Mesendoderm (in vitro differentiated cells): ENCODE data around the gene ARFGAP3.

Experiments used
- DNase-seq: peaks from one replicate; pipeline ENCODE4 v3.0.0; 2013
- H2AK5ac ChIP-seq: 2 replicates; pipeline ENCODE4 v1.6.1; 2013; ENCODE audit warnings: low read length, inconsistent platforms
- H2BK120ac ChIP-seq: 2 replicates; pipeline ENCODE4 v1.6.1; 2013; ENCODE audit warnings: low read depth, mild to moderate bottlenecking, low read length, moderate library complexity, mixed read lengths
- H2BK15ac ChIP-seq: replicated peaks from 2 replicates; pipeline ENCODE4 v1.6.1; 2013; ENCODE audit warnings: low read depth, mild to moderate bottlenecking, moderate library complexity
- H2BK5ac ChIP-seq: 2 replicates; pipeline ENCODE4 v1.6.1; 2013; ENCODE audit warnings: low read length, inconsistent platforms
- H3K18ac ChIP-seq: 2 replicates; pipeline ENCODE4 v1.6.1; 2013; ENCODE audit warnings: mild to moderate bottlenecking, low read length, mixed read lengths
- H3K23ac ChIP-seq: one replicate; pipeline ENCODE4 v1.6.1; 2013; ENCODE audit warnings: low read length
- H3K27ac ChIP-seq: 2 replicates; pipeline ENCODE4 v1.5.1; 2013; ENCODE audit warnings: low read depth, mild to moderate bottlenecking, inconsistent platforms, low read length, moderate library complexity
- H3K27me3 ChIP-seq: 2 replicates; pipeline ENCODE4 v1.6.1; 2013; ENCODE audit warnings: low read length, control low read depth, mild to moderate bottlenecking, inconsistent platforms; ENCODE audit not compliant: insufficient read depth, poor library complexity
- H3K36me3 ChIP-seq: 2 replicates; pipeline ENCODE4 v1.6.1; 2013; ENCODE audit warnings: low read length, inconsistent platforms; ENCODE audit not compliant: control insufficient read depth, insufficient read depth
- H3K4ac ChIP-seq: one replicate; pipeline ENCODE4 v1.6.1; 2013; ENCODE audit warnings: low read depth, mild to moderate bottlenecking, low read length, moderate library complexity
- H3K4me1 ChIP-seq: 2 replicates; pipeline ENCODE4 v1.6.1; 2013; ENCODE audit warnings: low read depth, low read length, inconsistent platforms; ENCODE audit not compliant: control insufficient read depth
- H3K4me2 ChIP-seq: 2 replicates; pipeline ENCODE4 v1.6.1; 2013; ENCODE audit warnings: low read length
- H3K4me3 ChIP-seq: 2 replicates; pipeline ENCODE4 v1.5.1; 2013; ENCODE audit warnings: mild to moderate bottlenecking, low read length
- H3K56ac ChIP-seq: one replicate; pipeline ENCODE4 v1.6.1; 2013; ENCODE audit warnings: low read length
- H3K79me1 ChIP-seq: 2 replicates; pipeline ENCODE4 v1.6.1; 2013; ENCODE audit warnings: low read length, inconsistent platforms
- H3K79me2 ChIP-seq: 2 replicates; pipeline ENCODE4 v1.6.1; 2013; ENCODE audit warnings: mild to moderate bottlenecking, low read length; ENCODE audit not compliant: control insufficient read depth, insufficient read depth
- H3K9ac ChIP-seq: 2 replicates; pipeline ENCODE4 v1.6.1; 2013; ENCODE audit warnings: low read length, inconsistent platforms
- H4K5ac ChIP-seq: one replicate; pipeline ENCODE4 v1.6.1; 2013; ENCODE audit warnings: low read length
- H4K8ac ChIP-seq: one replicate; pipeline ENCODE4 v1.6.1; 2013; ENCODE audit warnings: low read depth, mild to moderate bottlenecking, control low read depth, low read length, moderate library complexity
- WGBS: extraction: QIAGEN DNeasy Blood & Tissue Kit; methylation state at CpG from one replicate; pipeline ENCODE4 v1.1.7; 2013; ENCODE audit warnings: low lambda C conversion rate, missing lambda C conversion rate; ENCODE audit not compliant: insufficient coverage; ENCODE audit errors: extremely low coverage; 5-methylcytosine and 5-hydroxymethylcytosine counted together

ARFGAP3 gene

GRCh38 chr22:42814616-42815015 is 42.5 kb downstream of the ARFGAP3 start:
- Histone ChIP-seq H3K4ac (no peak overlapping the region), H4K5ac (no peak overlapping the region), H3K4me1 (no peaks in the 10 kb centered on the region), H3K27ac (no peak overlapping the region), H3K79me1 (no peaks in the 10 kb centered on the region), H3K9ac (no peak overlapping the region), H2BK15ac (no peak overlapping the region), H3K23ac (no peak overlapping the region), H3K4me3 (no peak overlapping the region), H3K4me2 (no peak overlapping the region), H3K27me3 (no peaks in the 10 kb centered on the region), H3K79me2 (no peaks in the 10 kb centered on the region), H3K56ac (no peak overlapping the region), H2BK120ac (no peak overlapping the region), H4K8ac (no peak overlapping the region), H3K18ac (no peak overlapping the region), H3K36me3 (no peaks in the 10 kb centered on the region), H2AK5ac (no peak overlapping the region), H2BK5ac (no peak overlapping the region)
- no peak for DNase-seq
- no CpG with 5 or more reads among the region's 2 CpGs for WGBS

GRCh38 chr22:42814215-42814614 is 42.9 kb downstream of the ARFGAP3 start:
- H3K56ac ChIP-seq: no peak overlapping the region
- H3K18ac ChIP-seq: no peak overlapping the region
- no peaks in the 10 kb centered on the region for H3K36me3 ChIP-seq
- WGBS: no CpG with 5 or more reads among the region's 2 CpGs
- H2AK5ac ChIP-seq: no peak overlapping the region
- no peaks in the 10 kb centered on the region for H3K4me1 ChIP-seq
- H2BK15ac ChIP-seq: no peak overlapping the region
- no peaks in the 10 kb centered on the region for H3K79me2 ChIP-seq
- no peaks in the 10 kb centered on the region for H3K27me3 ChIP-seq
- no peak overlapping the region for H3K27ac ChIP-seq
- no peak for DNase-seq
- H3K4me2 ChIP-seq: no peak overlapping the region
- H3K23ac ChIP-seq: no peak overlapping the region
- H2BK5ac ChIP-seq: no peak overlapping the region
- H4K8ac ChIP-seq: no peak overlapping the region
- no peak overlapping the region for H2BK120ac ChIP-seq
- no peak overlapping the region for H3K4ac ChIP-seq
- no peaks in the 10 kb centered on the region for H3K79me1 ChIP-seq
- H3K9ac ChIP-seq: no peak overlapping the region
- no peak overlapping the region for H3K4me3 ChIP-seq
- H4K5ac ChIP-seq: no peak overlapping the region

GRCh38 chr22:42813501-42813900 is 43.6 kb downstream of the ARFGAP3 start:
- Histone ChIP-seq H3K4me1 (no peaks in the 10 kb centered on the region), H3K79me1 (no peaks in the 10 kb centered on the region), H3K4me3 (no peak overlapping the region), H3K4ac (no peak overlapping the region), H3K18ac (no peak overlapping the region), H3K4me2 (no peak overlapping the region), H3K23ac (no peak overlapping the region), H3K27ac (no peak overlapping the region), H2BK5ac (no peak overlapping the region), H3K36me3 (no peaks in the 10 kb centered on the region), H2AK5ac (no peak overlapping the region), H2BK15ac (no peak overlapping the region), H2BK120ac (no peak overlapping the region), H3K27me3 (no peaks in the 10 kb centered on the region), H4K5ac (no peak overlapping the region), H3K9ac (no peak overlapping the region), H4K8ac (no peak overlapping the region), H3K56ac (no peak overlapping the region), H3K79me2 (no peaks in the 10 kb centered on the region)
- DNase-seq: no peak
- WGBS: no CpG with 5 or more reads among the region's 7 CpGs

GRCh38 chr22:42811459-42811858 is 45.6 kb downstream of the ARFGAP3 start:
- Histone ChIP-seq H3K79me2 (no peaks in the 10 kb centered on the region), H3K27ac (no peak overlapping the region), H3K18ac (no peak overlapping the region), H3K23ac (no peak overlapping the region), H4K5ac (no peak overlapping the region), H3K4me2 (no peak overlapping the region), H3K36me3 (peaks cover under 1% of the 10 kb centered on the region), H2BK5ac (no peak overlapping the region), H2BK120ac (no peak overlapping the region), H2AK5ac (no peak overlapping the region), H3K4me3 (no peak overlapping the region), H3K9ac (no peak overlapping the region), H4K8ac (no peak overlapping the region), H3K4me1 (no peaks in the 10 kb centered on the region), H3K27me3 (no peaks in the 10 kb centered on the region), H2BK15ac (no peak overlapping the region), H3K56ac (no peak overlapping the region), H3K4ac (no peak overlapping the region), H3K79me1 (no peaks in the 10 kb centered on the region)
- no CpG with 5 or more reads among the region's 2 CpGs for WGBS
- no peak for DNase-seq

GRCh38 chr22:42808521-42808920 is 48.6 kb downstream of the ARFGAP3 start:
- Histone ChIP-seq H2AK5ac (no peak overlapping the region), H4K5ac (no peak overlapping the region), H3K27ac (no peak overlapping the region), H2BK15ac (no peak overlapping the region), H2BK120ac (no peak overlapping the region), H3K56ac (no peak overlapping the region), H3K4ac (no peak overlapping the region), H3K4me2 (no peak overlapping the region), H3K9ac (no peak overlapping the region), H3K4me3 (no peak overlapping the region), H2BK5ac (no peak overlapping the region), H3K36me3 (peaks cover 2% of the 10 kb centered on the region), H3K23ac (no peak overlapping the region), H3K79me2 (no peaks in the 10 kb centered on the region), H3K18ac (no peak overlapping the region), H3K4me1 (no peaks in the 10 kb centered on the region), H4K8ac (no peak overlapping the region), H3K27me3 (no peaks in the 10 kb centered on the region), H3K79me1 (no peaks in the 10 kb centered on the region)
- DNase-seq: no peak
- no CpG with 5 or more reads among the region's 3 CpGs for WGBS

GRCh38 chr22:42807185-42807584 is 49.9 kb downstream of the ARFGAP3 start:
- H3K36me3 ChIP-seq: peaks cover 2% of the 10 kb centered on the region
- H3K56ac ChIP-seq: no peak overlapping the region
- no peak overlapping the region for H2BK5ac ChIP-seq
- WGBS: no CpG with 5 or more reads among the region's 6 CpGs
- no peak overlapping the region for H3K23ac ChIP-seq
- no peak overlapping the region for H2BK120ac ChIP-seq
- H3K79me2 ChIP-seq: no peaks in the 10 kb centered on the region
- no peaks in the 10 kb centered on the region for H3K4me1 ChIP-seq
- H2AK5ac ChIP-seq: no peak overlapping the region
- H2BK15ac ChIP-seq: no peak overlapping the region
- no peaks in the 10 kb centered on the region for H3K79me1 ChIP-seq
- no peak overlapping the region for H3K4me3 ChIP-seq
- H3K4ac ChIP-seq: no peak overlapping the region
- no peaks in the 10 kb centered on the region for H3K27me3 ChIP-seq
- no peak overlapping the region for H4K8ac ChIP-seq
- DNase-seq: no peak
- no peak overlapping the region for H3K27ac ChIP-seq
- H4K5ac ChIP-seq: no peak overlapping the region
- no peak overlapping the region for H3K9ac ChIP-seq
- no peak overlapping the region for H3K18ac ChIP-seq
- no peak overlapping the region for H3K4me2 ChIP-seq
